Measurements from ENCODE around the gene ADAMTS13. TPM values are rescaled to one million over a fixed set of nuclear protein-coding genes. Genes with fewer than 3 reads are reported as not detected.

ADAMTS13 gene
- total and polyA plus RNA-seq, 2 donors (not counting 3 experiments of a cell fraction or from before 2014, with no cell fraction given): 1.5 to 2.5 TPM

GRCh38 chr9:133459476-133460404 is 37.6 kb downstream of the ADAMTS13 start, which contains the start of gene CACFD1:
TSS of gene CACFD1 (plus strand) at chr9:133459978. CDS start at chr9:133460067, 89 bp downstream.
- H2AFZ ChIP-seq (ENCODE audit: low read depth, low read length): peak within 1 kb of the TSS; percentile 97
- peak; percentile 94 for FAIRE-seq
- H3K36me3 ChIP-seq (ENCODE audit: control insufficient read depth in 2 of 2, extremely low read depth in 1 of 2, insufficient read depth in 2 of 2, low read length in 2 of 2): no peaks in the 10 kb centered on the region
- TF ChIP-seq CTCF (IDR thresholded peaks at IDR 0.05; ENCODE audit: extremely low read depth in 1 of 2, insufficient read depth in 1 of 2, low read depth in 1 of 2, low read length in 2 of 2): peak in 1 of 2 donors; percentile 5
- TF ChIP-seq POLR2A (IDR thresholded peaks at IDR 0.05; ENCODE audit: low read depth, low read length): peak; percentile 67
- peak; percentile 69 for TF ChIP-seq POLR2AphosphoS5 (IDR thresholded peaks at IDR 0.05; ENCODE audit: insufficient read depth, low read depth, low read length)
- no peak for TF ChIP-seq EZH2 (IDR thresholded peaks at IDR 0.05; ENCODE audit: borderline replicate concordance, low read depth, low read length, severe bottlenecking)
- H3K9me1 ChIP-seq (replicated peaks; ENCODE audit: control insufficient read depth, extremely low read depth, insufficient read depth, low read length): no peaks in the 10 kb centered on the region
- dilution Hi-C loops (cut with MboI; ENCODE audit: extremely low pct_ligation_motif_present, low sequenced_read_pairs) (no loop called here), intact Hi-C loops (cut with micrococcal nuclease) (loop anchor here (1.0 kb wide), 2 partner anchors 20 to 52 kb away; partner anchors contain the start of gene SLC2A6)
- BruUV-seq (replicated peaks): no TSS peak
- peak within 1 kb of the TSS; percentile 74 for H3K4me2 ChIP-seq (ENCODE audit: insufficient read depth, low read length)
- peak within 1 kb of the TSS; percentile 86 for H3K9ac ChIP-seq (replicated peaks; ENCODE audit: extremely low read depth, insufficient read depth, low read length)
- no peaks in the 10 kb centered on the region for H4K20me1 ChIP-seq (replicated peaks; ENCODE audit: control insufficient read depth, extremely low read depth, insufficient read depth, low read length)
- peaks cover 9% of the 10 kb centered on the region for H3K4me1 ChIP-seq (ENCODE audit: control insufficient read depth, extremely low read depth, insufficient read depth, low read length)
- peak within 1 kb of the TSS; percentile 50 to 82 (median 63) for H3K4me3 ChIP-seq (replicated peaks in 1 of 3; ENCODE audit: insufficient read depth in 1 of 3, low read depth in 1 of 3, low read length in 3 of 3)
- no peaks in the 10 kb centered on the region for H3K9me3 ChIP-seq (replicated peaks; ENCODE audit: control insufficient read depth, insufficient read depth, low read length)
- peak; percentile 95 for DNase-seq (ENCODE audit: low read depth, low spot score)
- CTCF ChIA-PET: interaction anchor here (0.5 to 1.5 kb wide), 4 partner anchors 10 to 283 kb away, joined by 3 to 4 read pairs (median 3); no protein-coding TSS in a partner anchor
- H3K27me3 ChIP-seq (ENCODE audit: control insufficient read depth in 2 of 2, insufficient read depth in 2 of 2, low read length in 2 of 2): no peaks in the 10 kb centered on the region
- POLR2A ChIA-PET: interaction anchor here (0.6 to 1.5 kb wide), 5 partner anchors 12 to 325 kb away, joined by 3 to 8 read pairs (median 5); partner anchors contain the start of genes MED22, RPL7A and SLC2A6
- peak within 1 kb of the TSS; percentile 68 for H3K27ac ChIP-seq (ENCODE audit: insufficient read depth, low read depth, low read length)
- H3K79me2 ChIP-seq (ENCODE audit: control insufficient read depth, insufficient read depth, low read length): no peaks in the 10 kb centered on the region

All from endothelial cell of umbilical vein (primary cell).